Endothelial cell of umbilical vein (primary cell): ENCODE data around the gene SCRN1. TPM values are rescaled to one million over a fixed set of nuclear protein-coding genes. Genes with fewer than 3 reads are reported as not detected.

Source experiments
- Bru-seq: library from RNA; stranded (reverse); fragments of 400-500 nt; gene quantifications from one replicate; lab custom pipeline; 2021; lab: Mats Ljungman, UMichigan
- BruChase-seq, 2 experiments: library from RNA; stranded (reverse); fragments of 400-500 nt; gene quantifications; one replicate each; lab custom pipeline; 2021; lab: Mats Ljungman, UMichigan
- BruUV-seq: library from RNA; stranded (reverse); fragments of 400-500 nt; replicated peaks from 2 replicates; lab custom pipeline; 2021; lab: Mats Ljungman, UMichigan
- CTCF ChIA-PET: fragments of 300-600, 350-600 bp; sonication (Branson Sonifier 250); formaldehyde crosslinking; loops from one replicate; lab custom pipeline; 2021; ENCODE audit warnings: antibody characterized with exemption, inconsistent platforms; lab: Charles Lee
- POLR2A ChIA-PET: fragments of 300-600, 350-600 bp; sonication (Branson Sonifier 250); formaldehyde crosslinking; loops from one replicate; lab custom pipeline; 2021; ENCODE audit warnings: antibody characterized with exemption, inconsistent platforms; lab: Charles Lee
- DNase-seq: peaks from one replicate; pipeline ENCODE4 v3.0.0-alpha.2; 2011; ENCODE audit warnings: low read depth, low spot score
- FAIRE-seq: peaks from 2 replicates; lab custom pipeline; 2011; peaks lifted over from hg19 to GRCh38; lab: Jason Lieb, UNC
- H2AFZ ChIP-seq: 2 replicates; pipeline ENCODE4 v1.6.0; 2012; ENCODE audit warnings: low read depth, low read length, control low read depth, inconsistent platforms
- H3K27ac ChIP-seq: 2 replicates; pipeline ENCODE4 v1.5.1; 2011; ENCODE audit warnings: low read depth, mild to moderate bottlenecking, control low read depth, low read length, moderate library complexity; ENCODE audit not compliant: insufficient read depth
- H3K27me3 ChIP-seq, 2 experiments: 2 replicates each; pipeline versions ENCODE4 v1.6.0 to v1.6.1; 2011; ENCODE audit warnings: low read length in 2 of 2, mixed read lengths in 1 of 2; ENCODE audit not compliant: control insufficient read depth in 2 of 2, insufficient read depth in 2 of 2
- H3K36me3 ChIP-seq, 2 experiments: 2 replicates in 1 of 2; 3 replicates in 1 of 2; pipeline ENCODE4 v1.5.1; 2011; ENCODE audit warnings: low read length in 2 of 2, mild to moderate bottlenecking in 1 of 2, moderate library complexity in 1 of 2; ENCODE audit not compliant: control insufficient read depth in 2 of 2, insufficient read depth in 2 of 2; ENCODE audit errors: extremely low read depth in 1 of 2
- H3K4me1 ChIP-seq: 3 replicates; pipeline ENCODE4 v1.5.1; 2011; ENCODE audit warnings: mild to moderate bottlenecking, low read length; ENCODE audit not compliant: control insufficient read depth, insufficient read depth; ENCODE audit errors: extremely low read depth
- H3K4me2 ChIP-seq: 2 replicates; pipeline ENCODE4 v1.6.1; 2011; ENCODE audit warnings: low read length, control low read depth, mixed read lengths; ENCODE audit not compliant: insufficient read depth
- H3K4me3 ChIP-seq, 3 experiments: fragments of 200-600 bp in 1 of 3; sonication (generic), shearing (Covaris generic) in 1 of 3; replicated peaks in 1 of 3; 2 replicates each; pipeline ENCODE4 v1.5.1; 2011 to 2016; ENCODE audit warnings: control low read depth in 3 of 3, low read length in 3 of 3, mild to moderate bottlenecking in 2 of 3, inconsistent platforms in 1 of 3, low read depth in 1 of 3, moderate library complexity in 1 of 3; ENCODE audit not compliant: insufficient read depth in 1 of 3
- H3K79me2 ChIP-seq: 2 replicates; pipeline ENCODE4 v1.6.0; 2012; ENCODE audit warnings: low read length, inconsistent platforms; ENCODE audit not compliant: control insufficient read depth, insufficient read depth
- H3K9ac ChIP-seq: replicated peaks from 2 replicates; pipeline ENCODE3; 2011; ENCODE audit warnings: low read length, control low read depth; ENCODE audit not compliant: insufficient read depth; ENCODE audit errors: extremely low read depth
- H3K9me1 ChIP-seq: replicated peaks from 3 replicates; pipeline ENCODE4 v1.6.0; 2011; ENCODE audit warnings: mild to moderate bottlenecking, low read length; ENCODE audit not compliant: control insufficient read depth, insufficient read depth; ENCODE audit errors: extremely low read depth
- H3K9me3 ChIP-seq: replicated peaks from 2 replicates; pipeline ENCODE4 v1.5.1; 2012; ENCODE audit warnings: low read length, inconsistent platforms; ENCODE audit not compliant: control insufficient read depth, insufficient read depth
- H4K20me1 ChIP-seq: replicated peaks from 2 replicates; pipeline ENCODE3; 2011; ENCODE audit warnings: mild to moderate bottlenecking, low read length; ENCODE audit not compliant: control insufficient read depth, insufficient read depth; ENCODE audit errors: extremely low read depth
- EZH2 ChIP-seq: IDR thresholded peaks from 2 replicates; pipeline ENCODE4 v1.6.1; 2012; ENCODE audit warnings: borderline replicate concordance, low read depth, mild to moderate bottlenecking, moderate library complexity, low read length, inconsistent platforms; ENCODE audit not compliant: severe bottlenecking
- POLR2A ChIP-seq: IDR thresholded peaks from 2 replicates; pipeline ENCODE4 v1.6.1; 2012; ENCODE audit warnings: low read depth, mild to moderate bottlenecking, control low read depth, low read length
- POLR2AphosphoS5 ChIP-seq: IDR thresholded peaks from 2 replicates; pipeline ENCODE4 v1.6.1; 2012; ENCODE audit warnings: low read depth, mild to moderate bottlenecking, control low read depth, low read length, moderate library complexity; ENCODE audit not compliant: insufficient read depth
- dilution Hi-C: fragments of 300-500 bp; cut with MboI; formaldehyde crosslinking; loops from one replicate; pipeline ENCODE4 v1.15.0; 2019; ENCODE audit warnings: low sequenced_read_pairs; ENCODE audit not compliant: extremely low pct_ligation_motif_present
- intact Hi-C: fragments of 100-400 bp; cut with micrococcal nuclease; formaldehyde crosslinking; loops from one replicate; pipeline ENCODE4 v1.10.0; 2022
- long read RNA-seq: library from polyadenylated mRNA; stranded (forward); transcript quantifications from one replicate; pipeline ENCODE4 v2.0.0, GENCODE V29; 2021
- polyA minus RNA-seq, 3 experiments: library from RNA; depleted of rRNA, polyadenylated mRNA; stranded (reverse); fragments of >200 nt; gene quantifications; 1 replicate in 1 of 3; 2 replicates in 2 of 3; pipeline ENCODE4 v1.2.3, GENCODE V29; 2011
- polyA plus RNA-seq, 4 experiments: library from polyadenylated mRNA; depleted of rRNA in 3 of 4; stranded (reverse) in 3 of 4; unstranded in 1 of 4; fragments of >200 nt; gene quantifications; 2 replicates each; pipeline versions ENCODE4 v1.2.1 to v1.2.3, GENCODE V29; 2011 to 2012; ENCODE audit warnings: missing spikeins in 1 of 4
- total RNA-seq: library from RNA; stranded (reverse); gene quantifications from 2 replicates; pipeline ENCODE4 v1.2.3, GENCODE V29; 2021

SCRN1 gene
- total RNA-seq (125 and 127 TPM in 2 replicates), polyA plus RNA-seq (47.3 and 57.0 TPM in 2 replicates), polyA minus RNA-seq (130 and 131 TPM in 2 replicates), Bru-seq, nascent RNA (percentile 90 among the genes with signal in this experiment), BruChase-seq, experiment 1, labeled RNA remaining after a 6-hour chase (percentile 95 among the genes with signal in this experiment), BruChase-seq, experiment 2, labeled RNA remaining after a 2-hour chase (percentile 87 among the genes with signal in this experiment)
- polyA plus RNA-seq (2011; cell fraction: cytosol; rRNA removed) = 57.7 and 58.7 TPM in 2 replicates
- polyA plus RNA-seq (2011; cell fraction: nucleus; rRNA removed) = 56.4 and 65.3 TPM in 2 replicates
- polyA plus RNA-seq (2012) = 69.3 and 95.7 TPM in 2 replicates
- polyA minus RNA-seq (2011; cell fraction: cytosol; rRNA and poly(A)+ RNA removed) = 4.7 TPM
- 35.8 and 46.7 TPM in 2 replicates for polyA minus RNA-seq (2011; cell fraction: nucleus; rRNA and poly(A)+ RNA removed)
- long read RNA-seq, full-length matches to known transcripts = 149 of 229 reads
- long read RNA-seq, partial matches to known transcripts = 5 of 229 reads
- long read RNA-seq, other reads (novel, unspliced or antisense) = 75 of 229 reads

GRCh38 chr7:29989257-29989995 is at the start of gene SCRN1:
SCRN1 (minus strand) TSS chr7:29989801; CDS start chr7:29969067, 20,734 bp downstream.
- TF ChIP-seq POLR2AphosphoS5 (peak; percentile 59), EZH2 (no peak), POLR2A (peak; percentile 54)

More at GRCh38 chr7:29989257-29989995, at the start of gene SCRN1:
- H3K9ac ChIP-seq = peak within 1 kb of the TSS; percentile 87
- peak within 1 kb of the TSS; percentile 90 for H3K4me2 ChIP-seq
- no peaks in the 10 kb centered on the region for H3K9me1 ChIP-seq
- intact Hi-C loops = loop anchor here (1.0 to 2.0 kb wide), 2 partner anchors 41 to 73 kb away; no protein-coding TSS in a partner anchor
- H3K27me3 ChIP-seq = no peaks in the 10 kb centered on the region
- dilution Hi-C loops = no loop called here
- peak within 1 kb of the TSS; percentile 65 to 88 (median 87) for H3K4me3 ChIP-seq
- ChIA-PET CTCF (interaction anchor here (0.9 kb wide), 1 partner anchor 72 kb away, joined by 3 read pairs; no protein-coding TSS in a partner anchor), POLR2A (interaction anchor here (1.0 to 1.4 kb wide), 2 partner anchors 17 to 38 kb away, joined by 3 to 5 read pairs; partner anchors contain the start of gene FKBP14)
- H3K79me2 ChIP-seq = peaks cover 42% of the 10 kb centered on the region
- peak within 1 kb of the TSS; percentile 93 for H3K27ac ChIP-seq
- no TSS peak for BruUV-seq
- no peaks in the 10 kb centered on the region for H3K36me3 ChIP-seq
- DNase-seq (peak; percentile 39), FAIRE-seq (no peak)
- H4K20me1 ChIP-seq = no peaks in the 10 kb centered on the region
- no peaks in the 10 kb centered on the region for H3K9me3 ChIP-seq
- H3K4me1 ChIP-seq = peaks cover 22% of the 10 kb centered on the region
- H2AFZ ChIP-seq = peak within 1 kb of the TSS; percentile 50
